Epithelial cell of proximal tubule (primary cell): ENCODE results near the gene TPM2. TPM values are rescaled to one million over a fixed set of nuclear protein-coding genes. Genes with fewer than 3 reads are reported as not detected.
"Not testable (repeated sequence)": the region's sequence is repeated elsewhere in the genome, so short reads cannot be mapped to it uniquely, and the experiment has no call there.

Experiments
- DNase-seq: peaks from one replicate; pipeline ENCODE4 v3.0.0-alpha.2; 2011; ENCODE audit warnings: low read depth
- H3K4me3 ChIP-seq: 2 replicates; pipeline ENCODE4 v1.5.1; 2011; ENCODE audit warnings: low read depth, mild to moderate bottlenecking, low read length
- total RNA-seq: library from RNA; depleted of rRNA; stranded (reverse); fragments of >200 nt; gene quantifications from 2 replicates; pipeline ENCODE4 v1.2.3, GENCODE V29; 2015
- TF ChIP-seq, protein P1 (sequence below): conservative IDR thresholded peaks from 2 replicates; pipeline ENCODE4 v1.5.1; 2012; ENCODE audit warnings: low read depth, mild to moderate bottlenecking, low read length

The TPM2 gene
- total RNA-seq, 1 donor from 2014 or later = 267 TPM

GRCh38 chr9:35650341-35651158 is 39.2 kb downstream of the TPM2 start, which contains the start of gene SIT1:
TSS of gene SIT1 (minus strand) at chr9:35650931. CDS start at chr9:35650853, 78 bp downstream.
- DNase-seq = no peak
- no peak within 1 kb of the TSS for H3K4me3 ChIP-seq
- TF ChIP-seq, protein P1, sequence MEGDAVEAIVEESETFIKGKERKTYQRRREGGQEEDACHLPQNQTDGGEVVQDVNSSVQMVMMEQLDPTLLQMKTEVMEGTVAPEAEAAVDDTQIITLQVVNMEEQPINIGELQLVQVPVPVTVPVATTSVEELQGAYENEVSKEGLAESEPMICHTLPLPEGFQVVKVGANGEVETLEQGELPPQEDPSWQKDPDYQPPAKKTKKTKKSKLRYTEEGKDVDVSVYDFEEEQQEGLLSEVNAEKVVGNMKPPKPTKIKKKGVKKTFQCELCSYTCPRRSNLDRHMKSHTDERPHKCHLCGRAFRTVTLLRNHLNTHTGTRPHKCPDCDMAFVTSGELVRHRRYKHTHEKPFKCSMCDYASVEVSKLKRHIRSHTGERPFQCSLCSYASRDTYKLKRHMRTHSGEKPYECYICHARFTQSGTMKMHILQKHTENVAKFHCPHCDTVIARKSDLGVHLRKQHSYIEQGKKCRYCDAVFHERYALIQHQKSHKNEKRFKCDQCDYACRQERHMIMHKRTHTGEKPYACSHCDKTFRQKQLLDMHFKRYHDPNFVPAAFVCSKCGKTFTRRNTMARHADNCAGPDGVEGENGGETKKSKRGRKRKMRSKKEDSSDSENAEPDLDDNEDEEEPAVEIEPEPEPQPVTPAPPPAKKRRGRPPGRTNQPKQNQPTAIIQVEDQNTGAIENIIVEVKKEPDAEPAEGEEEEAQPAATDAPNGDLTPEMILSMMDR = no peak

DNA sequence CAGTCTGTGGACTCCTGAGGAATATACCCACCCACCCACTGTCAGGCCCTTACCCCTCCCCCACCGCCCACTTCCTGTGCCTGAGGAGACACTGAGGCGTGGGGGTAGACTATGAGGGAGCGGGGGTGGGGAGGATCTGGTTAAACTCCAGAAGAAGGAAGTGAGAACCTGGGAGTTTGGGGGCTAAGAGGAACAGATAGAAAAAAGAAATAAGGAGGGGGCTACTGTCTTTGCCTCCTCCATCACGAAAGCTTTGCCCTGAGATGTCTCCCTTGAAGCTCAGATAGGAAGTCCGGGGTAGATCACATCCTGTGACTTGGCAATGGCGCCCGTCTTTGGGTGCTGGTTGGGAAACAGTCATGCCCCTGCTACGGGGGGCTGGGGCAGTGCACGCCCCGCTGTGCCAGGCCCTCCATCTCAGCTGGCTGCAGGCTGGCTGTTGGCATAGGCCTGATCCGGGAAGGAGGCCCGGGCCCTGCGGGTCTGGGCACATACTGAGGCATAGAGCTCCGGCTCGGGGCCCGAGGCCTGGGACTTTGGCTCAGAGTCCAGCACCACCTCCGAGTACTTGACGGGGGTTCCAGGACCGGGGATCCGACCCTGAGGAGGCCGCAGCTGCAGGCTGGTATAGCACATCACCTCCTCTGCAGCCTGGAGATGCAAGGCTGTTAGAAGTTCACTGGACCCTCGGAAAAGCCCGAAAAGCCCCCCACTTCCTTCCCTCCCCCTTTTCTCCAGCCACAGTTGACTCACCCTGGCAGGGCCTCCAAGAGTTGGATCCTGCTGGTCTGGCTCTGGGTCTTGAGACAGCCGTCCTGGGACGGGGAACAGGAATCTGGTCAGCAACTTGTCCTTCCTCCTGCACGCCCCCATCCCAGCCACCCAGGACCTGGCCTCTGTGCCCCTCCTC is 40.0 kb downstream of the TPM2 start:
- TF ChIP-seq, protein P1 = no peak
- H3K4me3 ChIP-seq = no peak overlapping the region
- DNase-seq = no peak

- TF ChIP-seq, protein P1 = peak; percentile 74
- peak overlapping the region; percentile 69 for H3K4me3 ChIP-seq
- no peak for DNase-seq
Observed at GRCh38 chr9:35646533-35647265, 43.0 kb downstream of the TPM2 start.

- TF ChIP-seq, protein P1 = peak; percentile 41
- no peak for DNase-seq
- peak overlapping the region; percentile 69 for H3K4me3 ChIP-seq
Observed at GRCh38 chr9:35646153-35646532, 43.6 kb downstream of the TPM2 start.

- DNase-seq = not testable (repeated sequence)
- H3K4me3 ChIP-seq = peak overlapping the region; percentile 69
Observed at GRCh38 chr9:35645736-35646135, 44.0 kb downstream of the TPM2 start.

GRCh38 chr9:35643046-35643445 is 46.7 kb downstream of the TPM2 start:
- DNase-seq = no peak
- TF ChIP-seq, protein P1 = no peak

GRCh38 chr9:35641478-35641877 is 48.2 kb downstream of the TPM2 start:
- not testable (repeated sequence) for DNase-seq, H3K4me3 ChIP-seq

More at GRCh38 chr9:35643046-35643445, 46.7 kb downstream of the TPM2 start:
- H3K4me3 ChIP-seq = no peak overlapping the region

- H3K4me3 ChIP-seq, DNase-seq: not testable (repeated sequence)
Observed at GRCh38 chr9:35640431-35640830, 49.3 kb downstream of the TPM2 start.
